Peyer's patch (tissue), 4 donors: ENCODE data around the gene COL13A1.

Experiments
- POLR2A ChIP-seq, 2 donors: fragments of 450-650 bp; IDR thresholded peaks; one replicate each; pipeline ENCODE4 v1.5.1; 2017; ENCODE audit warnings: antibody characterized with exemption in 2 of 2, mild to moderate bottlenecking in 2 of 2, moderate library complexity in 2 of 2
- TF ChIP-seq, protein P1 (sequence below), 6 experiments: fragments of 450-650 bp in 4 of 6; fragments of 200-600 bp in 2 of 6; sonication (generic) in 1 of 6; IDR thresholded peaks; one replicate each; pipeline ENCODE4 v1.5.1; 2017 to 2019; ENCODE audit warnings: antibody characterized with exemption in 6 of 6, mild to moderate bottlenecking in 3 of 6, moderate library complexity in 1 of 6

DNA sequence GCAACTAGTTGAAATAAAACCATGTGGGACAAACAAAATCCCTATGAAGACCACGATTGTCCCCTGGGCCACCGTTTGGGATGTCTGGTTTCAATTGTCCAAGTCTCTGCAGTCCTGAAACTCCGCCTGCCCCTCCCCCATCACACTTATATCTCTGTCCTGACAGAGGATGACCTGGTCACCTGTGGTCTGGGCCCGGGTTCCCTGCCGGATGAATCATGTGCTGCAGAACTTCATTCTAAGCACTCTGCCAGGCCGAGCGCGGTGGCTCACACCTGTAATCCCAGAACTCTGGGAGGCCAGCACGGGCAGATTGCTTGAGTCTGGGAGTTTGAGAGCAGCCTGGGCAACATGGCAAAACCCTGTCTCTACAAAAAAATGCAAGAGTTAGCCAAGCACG lies 91.1 kb downstream of the COL13A1 start:
- TF ChIP-seq, protein P1, sequence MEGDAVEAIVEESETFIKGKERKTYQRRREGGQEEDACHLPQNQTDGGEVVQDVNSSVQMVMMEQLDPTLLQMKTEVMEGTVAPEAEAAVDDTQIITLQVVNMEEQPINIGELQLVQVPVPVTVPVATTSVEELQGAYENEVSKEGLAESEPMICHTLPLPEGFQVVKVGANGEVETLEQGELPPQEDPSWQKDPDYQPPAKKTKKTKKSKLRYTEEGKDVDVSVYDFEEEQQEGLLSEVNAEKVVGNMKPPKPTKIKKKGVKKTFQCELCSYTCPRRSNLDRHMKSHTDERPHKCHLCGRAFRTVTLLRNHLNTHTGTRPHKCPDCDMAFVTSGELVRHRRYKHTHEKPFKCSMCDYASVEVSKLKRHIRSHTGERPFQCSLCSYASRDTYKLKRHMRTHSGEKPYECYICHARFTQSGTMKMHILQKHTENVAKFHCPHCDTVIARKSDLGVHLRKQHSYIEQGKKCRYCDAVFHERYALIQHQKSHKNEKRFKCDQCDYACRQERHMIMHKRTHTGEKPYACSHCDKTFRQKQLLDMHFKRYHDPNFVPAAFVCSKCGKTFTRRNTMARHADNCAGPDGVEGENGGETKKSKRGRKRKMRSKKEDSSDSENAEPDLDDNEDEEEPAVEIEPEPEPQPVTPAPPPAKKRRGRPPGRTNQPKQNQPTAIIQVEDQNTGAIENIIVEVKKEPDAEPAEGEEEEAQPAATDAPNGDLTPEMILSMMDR (IDR thresholded peaks at IDR 0.05), result no peak
- no peak for TF ChIP-seq POLR2A (IDR thresholded peaks at IDR 0.05)
